HG02840 (cell line): ENCODE results near the gene APBA1.
A peak's percentile ranks its signal among the peaks of the same experiment; 100 is the strongest.

ENCODE experiments used
- ATAC-seq: cut with Tn5 transposase; IDR thresholded peaks from one replicate; pipeline ENCODE4 v1.9.1; 2021; ENCODE audit warnings: mild to moderate bottlenecking, moderate library complexity, moderate number of reproducible peaks; ENCODE audit not compliant: unreplicated experiment, low FRiP score

Gene APBA1

GRCh38 chr9:69542058-69542457, 130.1 kb downstream of the APBA1 start:
- no peak for ATAC-seq

GRCh38 chr9:69535911-69536310, 136.3 kb downstream of the APBA1 start:
- no peak for ATAC-seq

GRCh38 chr9:69535286-69535832, 136.8 kb downstream of the APBA1 start:
- no peak for ATAC-seq

- ATAC-seq: no peak
Measured at GRCh38 chr9:69532396-69532795, 139.8 kb downstream of the APBA1 start.

- ATAC-seq: no peak
Measured at GRCh38 chr9:69527454-69527853, 144.7 kb downstream of the APBA1 start.

GRCh38 chr9:69526699-69527098, 145.5 kb downstream of the APBA1 start:
- ATAC-seq: no peak

- ATAC-seq: peak; percentile 73
Measured at GRCh38 chr9:69519470-69520240, 152.5 kb downstream of the APBA1 start.

- no peak for ATAC-seq
Measured at GRCh38 chr9:69516353-69517322, 155.5 kb downstream of the APBA1 start.

- ATAC-seq: no peak
Measured at GRCh38 chr9:69515810-69516209, 156.4 kb downstream of the APBA1 start.

GRCh38 chr9:69513141-69513820, 158.9 kb downstream of the APBA1 start:
- no peak for ATAC-seq

- ATAC-seq: no peak
Measured at GRCh38 chr9:69504058-69504457, 168.1 kb downstream of the APBA1 start.

- no peak for ATAC-seq
Measured at GRCh38 chr9:69502671-69503301, 169.4 kb downstream of the APBA1 start.

- no peak for ATAC-seq
Measured at GRCh38 chr9:69500896-69501295, 171.3 kb downstream of the APBA1 start.

- no peak for ATAC-seq
Measured at GRCh38 chr9:69499959-69500358, 172.2 kb downstream of the APBA1 start.

GRCh38 chr9:69499407-69499806, 172.8 kb downstream of the APBA1 start:
- no peak for ATAC-seq

- no peak for ATAC-seq
Measured at GRCh38 chr9:69498470-69498869, 173.7 kb downstream of the APBA1 start.

- ATAC-seq: no peak
Measured at GRCh38 chr9:69497816-69498215, 174.4 kb downstream of the APBA1 start.

- ATAC-seq: no peak
Measured at GRCh38 chr9:69496846-69497450, 175.2 kb downstream of the APBA1 start.

- no peak for ATAC-seq
Measured at GRCh38 chr9:69495296-69495695, 176.9 kb downstream of the APBA1 start.

- no peak for ATAC-seq
Measured at GRCh38 chr9:69494763-69495162, 177.4 kb downstream of the APBA1 start.
